ENCODE results near the gene APMAP.

APMAP gene

DNA sequence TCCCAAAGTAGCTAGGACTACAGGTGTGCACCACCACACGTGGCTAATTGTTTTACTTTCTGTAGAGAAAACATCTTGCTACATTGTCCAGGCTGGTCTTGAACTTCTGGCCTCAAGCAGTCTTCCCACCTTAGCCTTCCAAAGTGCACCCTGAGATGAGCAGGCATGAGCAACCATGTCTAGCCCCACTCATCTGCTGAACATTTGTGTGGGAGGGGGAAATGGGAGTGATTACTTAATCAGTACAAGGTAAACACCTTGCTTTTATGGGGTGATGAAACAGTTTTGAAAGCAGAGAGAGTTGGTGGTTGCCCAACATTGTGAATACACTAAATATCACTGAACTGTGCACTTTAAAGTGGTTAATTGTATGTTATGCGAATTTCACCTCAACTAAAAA lies 5.3 kb downstream of the APMAP start:
- H3K9me3 ChIP-seq (replicated peaks; ENCODE audit: insufficient read depth, low read length), result no peaks in the 10 kb centered on the region
- no peaks in the 10 kb centered on the region for H3K9me2 ChIP-seq (replicated peaks; ENCODE audit: insufficient read depth, low read length)
- TF ChIP-seq, protein P1, sequence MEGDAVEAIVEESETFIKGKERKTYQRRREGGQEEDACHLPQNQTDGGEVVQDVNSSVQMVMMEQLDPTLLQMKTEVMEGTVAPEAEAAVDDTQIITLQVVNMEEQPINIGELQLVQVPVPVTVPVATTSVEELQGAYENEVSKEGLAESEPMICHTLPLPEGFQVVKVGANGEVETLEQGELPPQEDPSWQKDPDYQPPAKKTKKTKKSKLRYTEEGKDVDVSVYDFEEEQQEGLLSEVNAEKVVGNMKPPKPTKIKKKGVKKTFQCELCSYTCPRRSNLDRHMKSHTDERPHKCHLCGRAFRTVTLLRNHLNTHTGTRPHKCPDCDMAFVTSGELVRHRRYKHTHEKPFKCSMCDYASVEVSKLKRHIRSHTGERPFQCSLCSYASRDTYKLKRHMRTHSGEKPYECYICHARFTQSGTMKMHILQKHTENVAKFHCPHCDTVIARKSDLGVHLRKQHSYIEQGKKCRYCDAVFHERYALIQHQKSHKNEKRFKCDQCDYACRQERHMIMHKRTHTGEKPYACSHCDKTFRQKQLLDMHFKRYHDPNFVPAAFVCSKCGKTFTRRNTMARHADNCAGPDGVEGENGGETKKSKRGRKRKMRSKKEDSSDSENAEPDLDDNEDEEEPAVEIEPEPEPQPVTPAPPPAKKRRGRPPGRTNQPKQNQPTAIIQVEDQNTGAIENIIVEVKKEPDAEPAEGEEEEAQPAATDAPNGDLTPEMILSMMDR (IDR thresholded peaks at IDR 0.05; ENCODE audit: low read length), result no peak
- no peak for TF ChIP-seq EZH2 (optimal IDR thresholded peaks at IDR 0.05; ENCODE audit: low read depth, low read length)
- no peak for TF ChIP-seq EZH2phosphoT487 (IDR thresholded peaks at IDR 0.05; ENCODE audit: low read length)
- peaks cover 100% of the 10 kb centered on the region for H3K79me2 ChIP-seq (ENCODE audit: low read length)
- no peak overlapping the region for H3K27ac ChIP-seq (ENCODE audit: low read length)
- peaks cover 15% of the 10 kb centered on the region for H3K4me1 ChIP-seq (ENCODE audit: low read length)
- H3F3A ChIP-seq (ENCODE audit: insufficient read depth, low read length), result no peaks in the 10 kb centered on the region
- H3K9ac ChIP-seq (ENCODE audit: low read length), result no peak overlapping the region
- no peaks in the 10 kb centered on the region for H4K20me1 ChIP-seq (ENCODE audit: insufficient read depth, low read length)
- no peak for DNase-seq
- no peaks in the 10 kb centered on the region for H3K27me3 ChIP-seq (replicated peaks; ENCODE audit: insufficient read depth, low read length)
- no peak overlapping the region for H3K4me2 ChIP-seq (ENCODE audit: low read depth, low read length)
- H2AFZ ChIP-seq (ENCODE audit: low read length), result no peak overlapping the region
- 0 out of 2 replicates have a peak, but pooled peaks cover 4% of the 10 kb centered on the region for H3K36me3 ChIP-seq (replicated peaks; ENCODE audit: insufficient read depth, low read length)
- no peak overlapping the region for H3K4me3 ChIP-seq (ENCODE audit: low read length)

DNA sequence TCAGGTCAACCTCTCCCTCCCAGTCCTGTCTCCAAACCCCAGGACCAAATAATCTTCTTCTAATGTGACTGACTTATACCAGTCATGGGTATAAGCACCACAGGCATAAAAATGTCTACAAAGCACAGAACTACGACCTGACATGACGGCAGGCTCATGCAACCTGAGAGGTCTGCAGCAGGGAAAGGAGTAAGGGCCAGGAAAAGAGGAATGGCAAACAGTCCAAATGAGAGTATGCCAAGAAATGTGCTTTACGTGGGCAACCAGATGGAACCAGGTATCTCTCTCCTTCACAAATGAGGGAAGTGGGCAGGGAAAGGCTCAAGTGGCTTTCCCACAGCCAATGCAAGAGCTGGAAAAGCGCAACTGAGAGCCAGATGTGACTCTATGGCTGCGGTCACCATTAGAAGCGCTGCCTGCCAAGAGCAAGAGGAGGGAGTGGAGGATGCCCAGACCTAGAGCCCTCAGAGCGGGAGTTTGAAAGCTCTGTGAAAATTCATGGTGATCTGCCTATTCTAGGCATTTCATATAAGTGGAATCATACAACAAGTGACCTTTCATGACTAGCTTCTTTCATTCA lies 6.0 kb downstream of the APMAP start:
- Histone ChIP-seq H3K4me2 (ENCODE audit: low read depth, low read length) (no peak overlapping the region), H3K79me2 (ENCODE audit: low read length) (peaks cover 97% of the 10 kb centered on the region)

DNA sequence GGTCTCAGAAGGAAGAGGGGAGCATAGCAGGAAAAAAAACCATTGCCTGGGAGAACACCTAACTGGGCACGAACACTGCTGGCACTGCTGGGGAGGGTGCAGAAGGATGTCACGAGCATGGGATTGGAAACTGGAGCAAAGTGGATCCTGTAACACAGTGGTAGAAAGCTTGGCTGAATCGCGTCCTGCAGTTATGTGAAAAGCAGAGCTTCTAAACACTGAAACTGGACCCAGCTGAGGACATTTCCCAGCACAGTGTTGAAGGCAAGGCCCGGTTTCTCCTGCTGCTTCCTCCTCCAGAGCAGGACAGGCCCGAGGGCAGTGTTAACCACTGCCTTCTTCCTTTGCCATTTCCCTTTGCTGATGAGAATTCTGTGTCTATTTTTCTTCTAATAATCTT lies 6.7 kb downstream of the APMAP start:
- Histone ChIP-seq H4K20me1 (ENCODE audit: insufficient read depth, low read length) (no peaks in the 10 kb centered on the region), H3K79me2 (ENCODE audit: low read length) (peaks cover 97% of the 10 kb centered on the region), H3K27me3 (replicated peaks; ENCODE audit: insufficient read depth, low read length) (no peaks in the 10 kb centered on the region), H3K9me2 (replicated peaks; ENCODE audit: insufficient read depth, low read length) (no peaks in the 10 kb centered on the region), H3K9ac (ENCODE audit: low read length) (no peak overlapping the region), H3K9me3 (replicated peaks; ENCODE audit: insufficient read depth, low read length) (no peaks in the 10 kb centered on the region), H3K27ac (ENCODE audit: low read length) (no peak overlapping the region), H3K36me3 (replicated peaks; ENCODE audit: insufficient read depth, low read length) (peaks cover 5% of the 10 kb centered on the region; the same call in 1 of the 2 replicates), H3F3A (ENCODE audit: insufficient read depth, low read length) (no peaks in the 10 kb centered on the region), H2AFZ (ENCODE audit: low read length) (no peak overlapping the region), H3K4me3 (ENCODE audit: low read length) (no peak overlapping the region), H3K4me2 (ENCODE audit: low read depth, low read length) (no peak overlapping the region), H3K4me1 (ENCODE audit: low read length) (peaks cover 7% of the 10 kb centered on the region)
- TF ChIP-seq EZH2 (optimal IDR thresholded peaks at IDR 0.05; ENCODE audit: low read depth, low read length), result no peak
- TF ChIP-seq EZH2phosphoT487 (IDR thresholded peaks at IDR 0.05; ENCODE audit: low read length), result no peak
- DNase-seq, result no peak

More for the DNA sequence above, 6.0 kb downstream of the APMAP start:
- Histone ChIP-seq H3K4me1 (ENCODE audit: low read length) (peaks cover 14% of the 10 kb centered on the region), H3K4me3 (ENCODE audit: low read length) (no peak overlapping the region), H3K9ac (ENCODE audit: low read length) (no peak overlapping the region), H3K9me2 (replicated peaks; ENCODE audit: insufficient read depth, low read length) (no peaks in the 10 kb centered on the region), H3K27ac (ENCODE audit: low read length) (no peak overlapping the region), H3K9me3 (replicated peaks; ENCODE audit: insufficient read depth, low read length) (no peaks in the 10 kb centered on the region), H4K20me1 (ENCODE audit: insufficient read depth, low read length) (no peaks in the 10 kb centered on the region), H3K27me3 (replicated peaks; ENCODE audit: insufficient read depth, low read length) (no peaks in the 10 kb centered on the region), H3F3A (ENCODE audit: insufficient read depth, low read length) (no peaks in the 10 kb centered on the region), H3K36me3 (replicated peaks; ENCODE audit: insufficient read depth, low read length) (peaks cover 4% of the 10 kb centered on the region; the same call in 1 of the 2 replicates), H2AFZ (ENCODE audit: low read length) (no peak overlapping the region)
- DNase-seq, result no peak
- TF ChIP-seq, protein P1 (IDR thresholded peaks at IDR 0.05; ENCODE audit: low read length), result no peak
- TF ChIP-seq EZH2 (optimal IDR thresholded peaks at IDR 0.05; ENCODE audit: low read depth, low read length), result no peak
- no peak for TF ChIP-seq EZH2phosphoT487 (IDR thresholded peaks at IDR 0.05; ENCODE audit: low read length)

DNA sequence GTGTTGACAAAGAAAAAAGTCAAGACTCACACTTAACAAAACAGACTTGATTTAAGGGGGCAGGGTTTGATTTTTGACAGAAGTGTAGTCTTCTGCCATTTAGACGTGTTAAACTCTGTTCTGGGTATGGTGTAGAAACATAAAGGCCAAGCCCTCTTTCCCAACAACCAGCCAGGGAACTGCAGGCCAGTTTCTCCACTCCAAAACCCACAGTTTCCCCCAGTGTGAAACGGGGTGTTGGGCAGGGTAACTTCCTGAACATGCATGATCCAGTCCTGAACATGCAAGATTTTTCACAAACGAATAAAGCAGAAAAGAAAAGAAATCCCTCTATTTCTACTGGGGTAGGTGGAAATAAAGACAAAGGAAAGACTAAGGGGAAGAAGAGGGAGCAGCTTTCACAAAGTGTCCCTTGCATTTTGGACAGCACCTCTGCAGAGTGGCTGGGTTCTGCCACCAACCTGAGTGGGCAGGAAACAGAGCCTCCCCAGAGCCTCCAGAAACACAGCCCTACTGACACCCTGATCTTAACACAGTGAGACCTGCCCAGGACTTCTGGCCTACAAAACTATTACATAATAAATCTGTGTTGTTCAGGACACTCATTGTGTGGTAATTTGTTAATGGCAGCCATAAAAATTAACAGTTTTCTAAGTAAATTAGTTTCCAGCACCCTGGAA lies 7.5 kb downstream of the APMAP start:
- peaks cover 97% of the 10 kb centered on the region for H3K79me2 ChIP-seq (ENCODE audit: low read length)
- TF ChIP-seq EZH2 (optimal IDR thresholded peaks at IDR 0.05; ENCODE audit: low read depth, low read length) (no peak), EZH2phosphoT487 (IDR thresholded peaks at IDR 0.05; ENCODE audit: low read length) (no peak)
- TF ChIP-seq, protein P1 (IDR thresholded peaks at IDR 0.05; ENCODE audit: low read length), result no peak

More for the DNA sequence above, 7.5 kb downstream of the APMAP start:
- H3K9me3 ChIP-seq (replicated peaks; ENCODE audit: insufficient read depth, low read length), result no peaks in the 10 kb centered on the region
- no peaks in the 10 kb centered on the region for H4K20me1 ChIP-seq (ENCODE audit: insufficient read depth, low read length)
- no peak for DNase-seq
- H3K27me3 ChIP-seq (replicated peaks; ENCODE audit: insufficient read depth, low read length), result no peaks in the 10 kb centered on the region
- H3K27ac ChIP-seq (ENCODE audit: low read length), result no peak overlapping the region
- no peak overlapping the region for H3K4me2 ChIP-seq (ENCODE audit: low read depth, low read length)
- peaks cover 12% of the 10 kb centered on the region; the same call in 1 of the 2 replicates for H3K36me3 ChIP-seq (replicated peaks; ENCODE audit: insufficient read depth, low read length)
- H3K9ac ChIP-seq (ENCODE audit: low read length), result no peak overlapping the region
- H2AFZ ChIP-seq (ENCODE audit: low read length), result no peak overlapping the region
- H3K9me2 ChIP-seq (replicated peaks; ENCODE audit: insufficient read depth, low read length), result no peaks in the 10 kb centered on the region
- H3F3A ChIP-seq (ENCODE audit: insufficient read depth, low read length), result no peaks in the 10 kb centered on the region
- H3K4me3 ChIP-seq (ENCODE audit: low read length), result no peak overlapping the region
- 0 out of 2 replicates have a peak, but pooled peaks cover under 1% of the 10 kb centered on the region for H3K4me1 ChIP-seq (ENCODE audit: low read length)
